GM23248 (cell line): ENCODE results near the gene RNF10.

ENCODE experiments used
- EZH2 ChIP-seq: fragments of 200-600 bp; sonication (generic); IDR thresholded peaks from 2 replicates; pipeline ENCODE4 v1.6.1; 2018; ENCODE audit warnings: antibody characterized with exemption, mild to moderate bottlenecking; ENCODE audit not compliant: insufficient read depth, poor library complexity, severe bottlenecking
- EZH2phosphoT487 ChIP-seq: fragments of 200-600 bp; sonication (generic); IDR thresholded peaks from 2 replicates; pipeline ENCODE4 v1.6.1; 2018; ENCODE audit warnings: antibody characterized with exemption, moderate library complexity, mild to moderate bottlenecking, low read depth; ENCODE audit not compliant: insufficient read depth

DNA sequence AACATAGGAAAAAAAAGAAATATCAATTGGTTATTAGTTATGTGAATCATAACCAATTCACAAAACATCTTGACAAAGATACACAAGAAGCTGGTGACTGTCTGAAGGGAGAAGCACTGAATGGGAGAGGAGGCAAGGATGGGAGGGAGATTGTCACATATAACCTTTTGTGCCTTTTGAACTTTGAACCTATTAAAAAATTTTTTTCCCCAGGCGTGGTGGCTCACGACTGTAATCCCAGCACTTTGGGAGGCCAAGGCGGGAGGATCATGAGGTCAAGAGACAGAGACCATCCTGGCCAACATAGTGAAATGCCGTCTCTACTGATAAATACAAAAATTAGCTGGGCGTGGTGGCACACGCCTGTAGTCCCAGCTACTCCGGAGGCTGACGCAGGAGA lies 25.6 kb upstream of the RNF10 start:
- TF ChIP-seq EZH2: no peak
- no peak for TF ChIP-seq EZH2phosphoT487
